GM21786 (cell line): ENCODE results near the gene MORC3.

ENCODE experiments used
- ATAC-seq: cut with Tn5 transposase; IDR thresholded peaks from one replicate; pipeline ENCODE4 v1.9.1; 2021; ENCODE audit not compliant: unreplicated experiment

The MORC3 gene

GRCh38 chr21:36422279-36423098 is 102.5 kb downstream of the MORC3 start:
- ATAC-seq: no peak

GRCh38 chr21:36423771-36424433 is 103.9 kb downstream of the MORC3 start:
- no peak for ATAC-seq

GRCh38 chr21:36424592-36424991 is 104.6 kb downstream of the MORC3 start:
- no peak for ATAC-seq

DNA sequence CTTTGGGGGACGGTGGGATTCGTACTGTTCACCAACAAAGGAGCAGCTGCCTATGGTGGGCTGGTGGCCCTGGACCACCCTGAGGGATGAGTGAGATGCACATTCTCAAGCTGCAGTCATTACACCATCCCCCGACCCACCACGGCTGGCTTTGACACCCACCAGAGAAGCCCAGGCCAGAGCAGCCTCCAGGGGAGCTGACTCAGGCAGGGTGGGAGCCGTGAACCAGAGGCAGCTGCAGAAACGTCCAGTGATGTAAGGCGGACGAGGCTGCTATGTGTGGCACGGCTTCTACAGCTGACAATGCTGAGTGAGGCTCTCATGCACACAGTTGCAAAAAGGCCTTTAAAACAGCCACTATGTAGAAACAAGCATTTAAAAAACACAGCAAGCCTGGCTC is 105.3 kb downstream of the MORC3 start:
- no peak for ATAC-seq
